ENCODE results near the gene ITPR2. TPM values are rescaled to one million over a fixed set of nuclear protein-coding genes. Genes with fewer than 3 reads are reported as not detected.

Gene ITPR2
- total RNA-seq, 4 donors from 2014 or later, result 32.6 to 49.8 (median 39.9) TPM

DNA sequence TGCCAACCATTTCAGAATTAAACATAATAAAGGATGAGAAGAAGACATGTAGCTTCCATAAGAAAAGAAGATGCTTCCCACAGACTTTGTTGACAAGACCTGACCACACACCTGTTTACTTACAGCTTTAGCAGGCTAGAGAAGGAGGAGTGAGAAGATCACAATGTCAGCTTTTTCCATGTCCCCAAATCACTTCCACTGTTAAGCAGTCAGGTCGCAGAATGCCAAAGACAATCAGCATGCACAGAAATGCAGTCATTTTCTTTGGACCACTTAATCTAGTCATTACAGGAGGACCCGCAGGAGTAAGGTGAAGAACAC, 322.7 kb downstream of the ITPR2 start:
- no peak for DNase-seq (ENCODE audit: low spot score in 2 of 2)
- no peak for TF ChIP-seq POLR2A (IDR thresholded peaks at IDR 0.05)
- TF ChIP-seq CTCF (IDR thresholded peaks at IDR 0.05), result no peak
- no peak for TF ChIP-seq EP300 (IDR thresholded peaks at IDR 0.05)

GRCh38 chr12:26507613-26508012, 325.4 kb downstream of the ITPR2 start:
- TF ChIP-seq EP300 (IDR thresholded peaks at IDR 0.05) (no peak), CTCF (IDR thresholded peaks at IDR 0.05) (no peak), POLR2A (IDR thresholded peaks at IDR 0.05) (no peak)
- H3K36me3 ChIP-seq, result no peaks in the 10 kb centered on the region
- H3K4me3 ChIP-seq, result no peak overlapping the region
- DNase-seq (ENCODE audit: low spot score in 2 of 2), result no peak
- WGBS, 2 donors, result 88 to 100% methylated on average over 1 of the region's 1 CpG
- H3K4me1 ChIP-seq, result no peaks in the 10 kb centered on the region
- H3K9me3 ChIP-seq, result no peaks in the 10 kb centered on the region
- H3K27me3 ChIP-seq, result no peaks in the 10 kb centered on the region
- no peak overlapping the region for H3K27ac ChIP-seq

More for the DNA sequence above, 322.7 kb downstream of the ITPR2 start:
- Histone ChIP-seq H3K4me3 (no peak overlapping the region), H3K9me3 (no peaks in the 10 kb centered on the region), H3K36me3 (no peaks in the 10 kb centered on the region), H3K27me3 (no peaks in the 10 kb centered on the region), H3K4me1 (peaks cover 0 to 22% (median 3%) of the 10 kb centered on the region in 4 donors), H3K27ac (no peak overlapping the region)
- WGBS, 2 donors, result 71 to 74% methylated on average over 2 of the region's 2 CpGs

- DNase-seq (ENCODE audit: low spot score in 2 of 2), result no peak
- no peaks in the 10 kb centered on the region for H3K9me3 ChIP-seq
- peaks cover 0 to 10% (median 0%) of the 10 kb centered on the region in 4 donors for H3K4me1 ChIP-seq
- TF ChIP-seq EP300 (IDR thresholded peaks at IDR 0.05) (peak in 1 of 2 donors; percentile 8), POLR2A (IDR thresholded peaks at IDR 0.05) (no peak)
- H3K4me3 ChIP-seq, result no peak overlapping the region
- no peaks in the 10 kb centered on the region for H3K27me3 ChIP-seq
- H3K27ac ChIP-seq, result no peak overlapping the region
- WGBS, 2 donors, result 78 to 83% methylated on average over 1 of the region's 1 CpG
- no peaks in the 10 kb centered on the region for H3K36me3 ChIP-seq
Measured at GRCh38 chr12:26499979-26500640, 332.9 kb downstream of the ITPR2 start.

GRCh38 chr12:26496170-26496569, 336.8 kb downstream of the ITPR2 start:
- Histone ChIP-seq H3K36me3 (no peaks in the 10 kb centered on the region), H3K4me1 (peaks cover 0 to 10% (median 0%) of the 10 kb centered on the region in 4 donors), H3K27ac (no peak overlapping the region), H3K9me3 (no peaks in the 10 kb centered on the region), H3K4me3 (no peak overlapping the region), H3K27me3 (no peaks in the 10 kb centered on the region)
- no peak for TF ChIP-seq EP300 (IDR thresholded peaks at IDR 0.05)
- TF ChIP-seq POLR2A (IDR thresholded peaks at IDR 0.05), result no peak
- TF ChIP-seq CTCF (IDR thresholded peaks at IDR 0.05), result no peak
- 94 to 97% methylated on average over 1 of the region's 1 CpG for WGBS, 2 donors
- DNase-seq (ENCODE audit: low spot score in 2 of 2), result no peak

- TF ChIP-seq POLR2A (IDR thresholded peaks at IDR 0.05), result no peak
- no peak for TF ChIP-seq CTCF (IDR thresholded peaks at IDR 0.05)
- TF ChIP-seq EP300 (IDR thresholded peaks at IDR 0.05), result no peak
- 74 to 81% methylated on average over 3 of the region's 3 CpGs for WGBS, 2 donors
- H3K9me3 ChIP-seq, result no peaks in the 10 kb centered on the region
Measured at GRCh38 chr12:26493656-26494055, 339.3 kb downstream of the ITPR2 start.

More at GRCh38 chr12:26493656-26494055, 339.3 kb downstream of the ITPR2 start:
- Histone ChIP-seq H3K27me3 (no peaks in the 10 kb centered on the region), H3K4me3 (no peak overlapping the region), H3K4me1 (no peaks in the 10 kb centered on the region), H3K27ac (no peak overlapping the region), H3K36me3 (no peaks in the 10 kb centered on the region)
- no peak for DNase-seq (ENCODE audit: low spot score in 2 of 2)

All from tibial nerve (tissue), 4 donors.